GM21737 (cell line): ENCODE measurements around the gene EPB41L5.
"Not testable (repeated sequence)": the region's sequence is repeated elsewhere in the genome, so short reads cannot be mapped to it uniquely, and the experiment has no call there.

Experiments
- ATAC-seq: cut with Tn5 transposase; IDR thresholded peaks from one replicate; pipeline ENCODE4 v1.9.1; 2021; ENCODE audit warnings: mild to moderate bottlenecking, moderate library complexity; ENCODE audit not compliant: unreplicated experiment

The EPB41L5 gene

DNA sequence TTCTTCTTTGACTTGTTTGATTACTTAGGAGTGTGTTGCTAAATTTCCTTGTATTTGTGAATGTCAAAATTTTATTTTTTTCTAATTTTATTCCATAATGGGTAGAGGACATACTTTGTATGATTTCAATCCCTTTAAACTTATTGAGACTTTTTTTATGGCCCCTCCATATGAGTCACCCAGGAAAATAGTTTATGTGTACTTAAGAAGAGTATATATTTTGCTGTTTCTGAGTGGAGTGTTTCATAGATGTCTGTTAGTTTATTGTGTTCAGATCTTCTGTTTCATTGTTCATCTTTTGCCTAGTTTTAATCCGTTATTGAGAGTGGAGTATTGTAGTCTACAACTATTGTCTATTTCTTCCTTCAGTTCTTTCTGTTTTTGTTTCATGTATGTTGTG is 81.9 kb downstream of the EPB41L5 start:
- no peak for ATAC-seq

DNA sequence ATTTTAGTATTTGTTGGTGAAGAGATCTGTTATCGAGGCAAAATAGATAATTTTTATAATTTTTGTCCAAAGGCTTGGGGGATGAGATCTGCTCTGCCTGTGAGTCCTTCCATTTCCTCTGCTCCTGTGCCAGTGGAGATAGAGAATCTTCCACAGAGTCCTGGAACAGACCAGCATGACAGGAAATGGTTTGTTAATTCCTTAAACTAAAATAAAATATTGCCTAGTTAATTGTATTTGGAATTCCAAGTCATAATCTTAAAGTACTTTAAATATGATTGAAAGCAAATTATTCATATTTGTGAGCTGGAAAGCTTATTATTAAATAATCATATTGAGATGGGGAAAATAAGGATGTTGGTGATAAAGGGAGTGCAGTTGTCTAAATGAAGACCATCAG is 87.8 kb downstream of the EPB41L5 start:
- ATAC-seq = no peak

DNA sequence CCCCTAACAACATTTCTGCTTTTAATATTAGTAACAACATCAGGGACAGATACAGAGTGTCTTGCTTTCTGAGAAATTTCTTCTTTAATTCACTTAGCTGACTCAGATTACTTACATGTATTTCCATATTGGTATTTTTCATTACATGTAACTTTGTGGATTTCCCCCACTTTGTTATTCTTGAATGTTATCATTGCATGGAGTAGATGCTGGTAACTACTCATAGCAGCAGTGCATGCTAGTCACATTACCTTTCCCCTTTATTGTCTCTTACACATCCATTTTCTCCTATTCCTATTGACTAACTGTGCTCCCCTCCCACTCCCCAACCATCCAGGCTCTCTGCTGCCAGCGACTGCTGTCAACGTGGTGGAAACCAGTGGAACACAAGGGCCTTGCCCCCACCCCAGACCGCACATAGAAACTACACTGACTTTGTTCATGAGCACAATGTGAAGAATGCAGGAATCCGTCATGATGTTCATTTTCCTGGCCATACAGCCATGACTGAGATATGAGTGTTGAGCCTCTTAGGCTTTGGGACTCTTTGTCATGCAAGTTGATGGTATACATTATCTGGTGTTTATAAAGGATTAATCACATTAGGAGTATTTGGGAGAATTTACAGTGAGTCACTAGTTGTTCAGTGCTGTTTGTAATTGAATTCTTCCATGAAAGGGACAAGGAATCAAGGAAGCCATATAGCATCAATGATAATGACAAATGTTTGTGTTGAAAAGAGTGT is 91.0 kb downstream of the EPB41L5 start:
- ATAC-seq = no peak

DNA sequence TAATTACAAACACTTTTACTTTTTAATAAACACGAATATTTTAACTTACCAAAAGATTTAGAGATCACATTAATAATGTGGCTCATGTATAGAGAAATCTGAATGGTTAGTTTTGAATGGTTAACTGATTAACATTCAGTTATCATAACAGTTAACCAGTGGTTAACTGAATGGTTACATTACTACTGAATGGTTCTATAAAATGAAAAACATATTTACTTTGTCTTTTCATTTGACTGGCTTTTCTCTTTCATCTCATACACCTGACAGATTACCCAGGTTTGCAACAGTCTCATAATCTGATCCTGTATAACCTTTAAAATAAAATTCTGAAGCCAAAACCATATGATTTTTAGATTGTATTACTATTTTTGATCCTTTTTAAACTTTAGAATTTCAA is 91.9 kb downstream of the EPB41L5 start:
- no peak for ATAC-seq

DNA sequence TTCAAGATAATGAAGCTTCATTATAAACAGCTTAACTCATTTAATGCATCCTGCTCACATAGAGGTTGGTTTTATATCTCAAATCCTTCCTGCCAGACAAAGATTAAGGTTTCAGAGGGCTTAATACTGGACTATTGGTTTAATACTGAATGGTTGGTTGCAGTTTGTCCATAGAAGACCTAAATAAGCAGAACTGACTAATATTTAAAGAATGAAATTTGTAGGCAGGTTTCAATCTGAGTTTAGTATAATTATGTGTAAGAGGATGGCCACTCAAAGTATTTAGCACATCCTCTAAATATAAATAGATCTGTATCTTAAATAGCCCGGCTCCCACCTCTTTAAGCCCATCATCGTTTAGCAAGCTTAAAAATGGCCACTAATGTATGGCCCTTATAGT is 92.5 kb downstream of the EPB41L5 start:
- no peak for ATAC-seq

DNA sequence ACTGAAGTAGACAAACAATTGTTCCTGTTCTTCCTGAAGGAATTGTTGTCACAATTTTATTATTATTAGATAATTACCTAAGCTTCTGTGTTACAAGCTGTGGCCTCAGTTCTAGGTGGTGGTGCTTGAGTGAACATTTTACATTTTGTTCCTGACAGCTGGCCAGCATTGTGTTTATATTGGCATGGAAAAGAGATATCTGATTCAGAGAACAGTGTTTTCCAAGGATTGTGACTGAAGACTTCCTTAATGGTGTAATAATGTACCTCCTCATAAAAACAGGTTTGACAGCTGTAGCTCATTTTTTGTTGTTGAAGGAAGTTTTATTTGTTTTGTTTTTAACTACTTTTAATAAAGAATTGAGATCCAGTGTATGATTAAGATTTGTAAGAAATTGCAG is 95.2 kb downstream of the EPB41L5 start:
- ATAC-seq = no peak

DNA sequence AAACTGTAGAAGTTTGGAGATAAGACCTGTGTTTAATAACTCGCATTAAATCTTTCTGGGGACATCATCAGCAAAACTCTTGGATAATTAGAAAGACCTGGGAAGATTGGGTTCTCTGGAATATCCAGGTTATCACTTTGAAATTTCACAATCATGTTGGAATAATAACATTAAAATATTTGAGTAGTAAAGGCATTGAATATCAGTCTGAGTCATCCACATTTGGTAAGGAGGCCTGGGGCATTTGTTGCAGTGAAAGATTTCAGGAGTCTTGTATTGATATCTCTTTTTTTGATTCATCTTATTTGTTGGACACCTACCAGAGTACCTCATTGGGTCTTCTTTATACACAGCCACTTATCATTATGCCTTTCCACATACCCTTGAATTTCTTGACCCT is 95.9 kb downstream of the EPB41L5 start:
- no peak for ATAC-seq

DNA sequence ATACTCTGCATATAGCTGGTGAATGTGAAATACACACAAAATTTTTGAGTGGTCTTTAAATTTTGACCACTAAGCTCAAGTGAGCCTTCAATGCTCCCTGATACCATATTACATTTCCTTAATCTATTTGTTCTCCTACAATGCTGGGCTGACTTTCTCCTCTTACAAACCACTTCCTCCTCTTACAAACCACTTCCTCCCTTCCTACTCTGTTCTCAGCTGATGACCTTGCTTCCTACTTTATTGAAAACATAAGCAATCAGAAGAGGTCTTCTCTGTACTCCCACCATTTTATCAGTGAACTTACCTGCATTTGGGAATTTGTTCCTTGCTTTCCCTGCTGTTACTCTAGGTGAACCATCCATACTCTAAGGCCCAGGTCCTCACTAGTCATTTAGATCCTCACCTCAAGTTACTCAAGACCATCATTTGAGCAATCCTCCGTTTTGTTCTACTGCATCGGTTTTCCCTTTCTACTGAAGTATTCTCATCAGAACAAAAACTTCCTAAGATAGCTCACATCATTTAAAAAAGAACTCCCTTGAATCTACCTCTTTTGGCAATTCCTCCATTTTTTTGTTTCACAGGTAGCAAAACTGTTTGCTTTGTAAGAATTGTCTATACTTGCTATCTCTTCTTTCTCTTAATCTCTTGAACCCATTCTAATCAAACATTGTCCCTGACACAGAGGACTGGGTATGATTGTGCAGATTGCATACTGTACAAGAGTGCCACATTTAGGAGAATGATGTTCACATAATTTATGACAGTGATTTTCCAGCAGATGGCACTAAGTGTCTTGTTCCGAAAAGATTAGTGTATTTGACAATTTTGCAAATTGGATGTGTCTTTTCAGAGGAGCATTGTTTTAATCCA is 96.5 kb downstream of the EPB41L5 start:
- ATAC-seq = no peak

DNA sequence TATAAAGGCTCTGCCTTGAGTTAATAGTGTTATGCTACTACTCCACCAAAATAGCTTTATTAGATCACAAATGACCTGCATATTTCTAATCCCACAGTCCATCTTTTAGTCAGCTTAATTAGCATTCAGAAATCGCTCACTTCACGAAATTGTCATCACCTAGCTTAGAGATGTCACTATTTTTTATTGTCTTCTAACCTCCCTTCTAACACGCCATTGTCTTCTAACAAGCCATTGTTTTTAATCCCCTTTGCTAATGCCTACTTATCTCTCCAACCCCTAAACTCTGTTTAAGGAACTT is 97.1 kb downstream of the EPB41L5 start:
- ATAC-seq = no peak

DNA sequence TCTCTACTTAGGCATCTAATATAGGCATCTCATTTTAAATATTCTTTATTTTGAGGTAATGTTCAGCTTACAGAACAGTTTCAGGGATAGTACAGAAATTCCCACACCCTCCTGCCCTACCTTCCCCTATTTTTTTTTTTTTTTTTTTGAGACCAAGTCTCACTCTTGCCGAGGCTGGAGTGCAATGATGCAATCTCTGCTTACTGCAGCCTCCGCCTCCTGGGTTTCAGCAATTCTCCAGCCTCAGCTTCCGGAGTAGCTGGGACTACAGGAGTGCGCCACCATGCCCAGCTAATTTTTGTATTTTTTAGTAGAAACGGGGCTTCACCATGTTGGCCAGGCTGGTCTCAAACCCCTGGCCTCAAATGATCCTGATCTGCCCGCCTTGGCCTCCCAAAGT is 97.6 kb downstream of the EPB41L5 start:
- ATAC-seq = no peak

DNA sequence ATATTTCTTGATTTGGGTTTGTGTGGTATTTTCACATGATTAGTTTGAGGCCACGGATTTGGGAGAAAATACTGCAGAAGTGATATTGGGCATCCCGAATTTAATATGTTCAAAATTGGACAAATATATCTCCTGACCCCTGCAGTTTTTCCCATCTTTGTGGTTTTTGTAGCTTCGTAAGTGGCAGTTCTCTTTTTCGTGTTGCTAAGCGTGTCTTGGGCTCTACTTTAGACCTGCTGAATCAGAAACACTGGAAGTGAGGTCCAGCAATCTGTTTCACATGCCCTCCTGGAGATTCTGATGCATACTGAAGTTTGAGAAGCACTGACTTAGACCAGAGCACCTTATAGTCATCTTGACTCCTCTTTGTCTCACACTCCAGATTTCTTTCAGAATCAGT is 98.3 kb downstream of the EPB41L5 start:
- no peak for ATAC-seq

DNA sequence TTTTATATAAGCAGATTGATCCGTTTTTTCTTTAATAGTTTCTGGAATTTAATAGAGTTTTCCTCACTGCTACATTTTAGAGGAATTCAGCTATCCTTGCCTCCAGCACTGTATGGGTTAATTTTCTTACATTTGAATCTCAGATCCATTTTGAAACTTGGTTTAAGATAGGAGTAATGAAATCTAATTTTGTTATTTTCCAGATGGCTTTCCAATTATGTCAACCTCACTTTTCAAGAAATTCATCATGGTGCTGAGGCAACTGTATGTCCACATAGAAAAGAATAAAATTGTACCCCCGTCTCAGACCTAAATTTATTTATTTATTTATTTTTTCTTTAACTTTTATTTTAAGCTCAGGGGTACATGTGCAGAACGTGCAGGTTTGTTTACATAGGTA is 105.1 kb downstream of the EPB41L5 start:
- no peak for ATAC-seq

DNA sequence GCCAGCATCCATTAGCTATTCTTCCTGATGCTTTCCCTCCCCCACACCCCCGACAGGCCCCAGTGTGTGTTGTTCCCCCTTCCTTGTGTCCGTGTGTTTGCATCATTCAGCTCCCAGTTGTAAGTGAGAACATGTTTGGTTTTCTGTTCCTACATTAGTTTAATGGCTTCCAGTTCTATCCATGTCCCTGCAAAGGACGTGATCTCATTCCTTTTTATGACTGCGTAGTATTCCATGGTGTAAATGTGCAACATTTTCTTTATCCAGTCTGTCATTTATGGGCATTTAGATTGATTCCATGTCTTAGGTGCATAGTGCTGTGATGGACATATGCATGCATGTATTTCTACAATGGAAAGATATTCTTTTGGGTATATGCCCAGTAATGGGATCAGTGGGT is 105.6 kb downstream of the EPB41L5 start:
- no peak for ATAC-seq

DNA sequence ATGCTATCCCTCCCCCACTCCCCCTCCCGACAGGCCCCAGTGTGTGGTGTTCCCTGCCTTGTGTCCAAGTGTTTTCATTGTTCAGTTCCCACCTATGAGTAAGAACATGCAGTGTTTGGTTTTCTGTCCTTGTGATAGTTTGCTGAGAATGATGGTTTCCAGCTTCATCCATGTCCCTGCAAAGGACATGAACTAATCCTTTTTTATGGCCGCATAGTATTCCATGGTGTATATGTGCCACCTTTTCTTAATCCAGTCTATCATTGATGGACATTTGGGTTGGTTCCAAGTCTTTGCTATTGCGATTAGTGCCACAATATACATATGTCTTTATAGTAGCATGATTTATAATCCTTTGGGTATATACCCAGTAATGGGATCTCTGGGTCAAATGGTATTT is 108.5 kb downstream of the EPB41L5 start:
- not testable (repeated sequence) for ATAC-seq

DNA sequence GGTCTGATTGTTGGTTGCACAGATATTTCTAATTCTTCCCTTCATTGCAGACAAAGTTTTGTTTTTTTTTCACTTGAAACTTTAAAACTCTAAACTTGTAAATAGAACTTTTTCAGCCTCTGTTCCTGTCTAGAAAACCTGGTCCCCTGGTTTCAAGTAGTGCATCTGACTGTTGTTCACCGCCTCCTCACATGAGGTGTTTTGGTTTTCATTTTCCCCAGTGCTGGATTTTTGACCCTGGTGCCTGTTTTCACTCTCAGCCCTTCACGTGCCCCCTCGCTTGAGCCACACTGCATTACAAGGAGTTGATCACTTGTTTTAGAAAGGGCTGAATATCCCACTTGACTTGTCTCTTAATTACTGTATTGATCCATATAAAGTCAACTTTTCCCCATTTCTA is 110.2 kb downstream of the EPB41L5 start:
- no peak for ATAC-seq

DNA sequence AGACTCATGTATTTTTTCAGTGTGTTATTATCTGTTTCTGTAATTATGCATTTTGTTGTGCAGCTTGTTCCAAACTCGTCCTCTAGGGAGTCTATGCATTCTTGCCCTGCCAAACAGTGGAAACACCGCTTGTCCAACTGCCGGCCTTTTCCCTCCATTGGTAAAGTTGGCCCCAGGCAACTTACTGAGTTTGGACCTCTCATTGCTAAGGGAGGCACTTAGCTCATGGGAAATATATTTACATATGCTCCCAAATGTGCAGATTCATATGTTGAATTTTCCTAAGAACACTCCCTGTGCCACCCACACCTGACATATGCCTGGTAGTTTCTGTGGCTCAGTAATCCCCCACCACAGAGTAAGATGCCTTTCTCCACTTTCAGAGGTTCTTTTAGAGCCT is 112.3 kb downstream of the EPB41L5 start:
- ATAC-seq = no peak

DNA sequence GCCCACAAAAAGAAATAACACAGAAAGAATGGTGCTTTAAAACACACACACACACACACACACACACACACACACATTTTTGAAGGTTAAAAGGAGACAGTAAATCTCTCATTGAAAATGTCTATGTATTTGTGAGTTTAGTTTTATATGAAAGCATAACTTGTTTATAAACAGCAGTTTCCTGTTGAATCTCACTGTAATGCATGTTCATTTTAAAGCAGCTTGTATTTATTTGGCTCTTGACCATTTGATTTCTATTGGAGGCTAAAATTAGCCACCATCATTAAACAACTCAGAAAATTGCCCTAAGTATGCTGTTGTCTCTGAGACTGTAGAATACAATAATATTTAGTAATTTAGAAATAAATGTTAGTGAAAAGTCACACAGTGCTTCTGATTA is 115.3 kb downstream of the EPB41L5 start:
- no peak for ATAC-seq

DNA sequence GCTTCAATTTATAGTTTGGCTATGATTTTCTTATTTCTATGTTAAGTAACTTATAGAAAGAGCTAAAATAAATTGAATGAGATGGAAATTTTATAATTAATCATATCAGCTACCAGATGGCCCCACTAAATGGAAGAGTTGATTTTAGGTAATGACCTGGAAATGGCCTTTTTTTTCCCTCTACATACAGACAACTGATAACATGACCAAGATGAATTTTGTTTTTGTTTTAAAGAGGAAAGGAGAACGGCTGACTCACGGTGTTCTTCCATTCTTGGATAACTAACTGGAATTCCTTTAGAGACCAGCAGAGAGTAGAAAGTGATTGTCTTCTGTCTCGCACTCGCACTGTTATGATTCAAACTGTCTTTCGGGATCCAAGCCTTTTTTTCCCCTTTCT is 119.3 kb downstream of the EPB41L5 start:
- ATAC-seq = no peak

DNA sequence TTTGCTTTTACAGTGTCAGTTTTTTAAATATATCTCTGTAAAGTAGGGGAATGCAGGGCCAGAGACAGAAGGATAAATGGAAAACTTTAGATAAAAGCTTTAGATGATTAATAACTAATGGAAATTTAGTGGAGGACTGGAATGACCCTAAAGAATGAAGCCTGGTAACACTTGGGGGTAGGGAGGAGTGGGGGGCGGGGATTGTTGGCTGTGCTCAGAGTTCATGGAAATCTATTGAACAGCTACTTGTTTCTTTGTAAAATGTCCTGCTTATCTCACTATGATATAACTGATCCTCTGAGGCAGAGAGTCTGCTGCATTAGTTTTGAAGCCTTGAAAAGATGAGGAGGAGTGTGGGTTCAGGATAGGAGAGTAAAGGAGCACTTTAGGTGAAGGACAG is 119.8 kb downstream of the EPB41L5 start:
- ATAC-seq = no peak

DNA sequence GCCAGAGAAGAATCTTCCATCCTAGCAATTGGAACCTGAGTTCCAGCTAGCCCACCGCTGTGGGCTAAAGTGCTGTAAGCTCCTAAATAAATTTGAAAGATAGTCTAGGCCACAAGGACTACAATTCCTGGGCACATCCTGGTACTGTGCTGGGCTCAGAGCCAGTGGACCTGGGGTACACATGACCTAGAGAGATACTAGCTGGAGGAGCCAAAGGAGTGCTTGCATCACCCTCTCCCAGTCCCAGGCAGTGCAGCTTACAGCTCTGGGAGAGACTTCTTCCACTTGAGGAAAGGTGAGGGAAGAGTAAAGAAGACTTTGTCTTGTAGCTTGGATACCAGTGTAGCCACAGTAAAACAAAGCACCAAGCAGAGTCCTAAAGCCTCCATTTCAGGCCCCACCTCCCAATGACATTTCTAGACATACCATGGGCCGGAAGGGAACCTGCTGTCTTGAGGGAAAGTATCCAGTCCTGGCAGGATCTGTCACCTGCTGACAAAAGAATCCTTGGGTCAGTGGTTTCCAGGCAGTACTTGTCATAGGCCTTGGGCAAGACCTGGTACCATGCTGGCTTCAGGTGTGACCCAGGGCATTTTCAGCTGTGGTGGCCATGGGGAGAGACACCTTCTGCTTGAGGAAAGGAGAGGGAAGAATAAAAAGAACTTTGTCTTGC is 120.8 kb downstream of the EPB41L5 start:
- ATAC-seq = no peak

DNA sequence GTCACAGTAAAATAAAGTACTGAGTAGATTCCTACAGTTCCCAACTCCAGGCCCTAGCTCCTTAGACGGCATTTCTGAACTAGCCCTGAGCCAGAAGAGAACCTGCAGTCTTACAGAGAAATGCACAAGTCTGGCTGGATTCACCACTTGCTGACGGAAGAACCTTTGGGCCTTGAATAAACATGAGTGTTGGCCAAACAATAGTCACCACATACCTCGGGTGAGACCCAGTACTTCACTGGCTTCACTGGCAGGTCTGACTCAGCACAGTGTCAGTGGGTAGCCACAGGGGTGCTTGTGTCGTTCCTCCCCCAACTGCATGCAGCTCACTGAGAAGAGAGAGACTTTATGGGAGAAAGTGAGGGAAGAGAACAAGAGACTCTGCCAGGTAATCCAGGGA is 121.4 kb downstream of the EPB41L5 start:
- ATAC-seq = no peak

DNA sequence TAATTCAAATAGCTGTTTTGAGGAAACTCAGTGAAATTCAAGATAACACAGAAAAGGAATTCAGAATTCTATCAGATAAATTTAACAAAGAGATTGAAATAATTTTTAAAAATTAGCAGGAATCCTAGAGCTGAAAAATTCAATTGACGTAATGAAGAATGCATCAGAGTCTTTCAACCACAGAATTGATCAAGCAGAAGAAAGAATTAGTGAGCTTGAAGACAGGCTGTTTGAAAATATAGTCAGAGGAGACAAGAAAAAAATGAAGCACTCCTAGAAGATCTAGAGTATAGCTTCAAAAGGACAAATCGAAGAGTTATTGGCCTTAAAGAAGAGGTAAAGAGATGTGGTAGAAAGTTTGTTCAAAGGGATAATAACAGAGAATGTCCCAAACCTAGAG is 122.1 kb downstream of the EPB41L5 start:
- ATAC-seq = not testable (repeated sequence)
